K562 (cell line): ENCODE results near the gene KISS1R. TPM values are rescaled to one million over a fixed set of nuclear protein-coding genes. Genes with fewer than 3 reads are reported as not detected.
A peak's percentile ranks its signal among the peaks of the same experiment; 100 is the strongest.

Source experiments
- ELF4 ChIP-seq: fragments of 450-650 bp; formaldehyde crosslinking; IDR thresholded peaks from 2 replicates; pipeline ENCODE4 v1.4.0; 2022; ENCODE audit warnings: missing genetic modification characterization
- FOXP1 ChIP-seq: sonication (generic); formaldehyde crosslinking; IDR thresholded peaks from 2 replicates; pipeline ENCODE4 v1.8.0; 2022; ENCODE audit warnings: mild to moderate bottlenecking, missing genetic modification reagents
- GATA2 ChIP-seq: sonication (generic); formaldehyde crosslinking; IDR thresholded peaks from 2 replicates; pipeline ENCODE4 v1.4.0; 2020; ENCODE audit warnings: mild to moderate bottlenecking, missing genetic modification reagents
- MEF2A ChIP-seq: IDR thresholded peaks from 2 replicates; pipeline ENCODE4 v1.6.1; 2011; ENCODE audit warnings: low read depth, mild to moderate bottlenecking, low read length, moderate library complexity; ENCODE audit not compliant: control insufficient read depth
- MXI1 ChIP-seq: IDR thresholded peaks from 2 replicates; pipeline ENCODE4 v1.6.1; 2011; ENCODE audit warnings: low read depth, mild to moderate bottlenecking, improper control_type of control experiment, low read length
- NR4A1 ChIP-seq, 2 experiments: fragments of 250-450 bp in 1 of 2; fragments of 450-650 bp in 1 of 2; sonication (Bioruptor Pico) in 1 of 2; IDR thresholded peaks; 2 replicates each; pipeline versions ENCODE4 v1.4.0 to v1.6.1; 2016 to 2020; ENCODE audit warnings: mild to moderate bottlenecking in 2 of 2, missing compliant biosample characterization in 1 of 2, missing genetic modification characterization in 1 of 2, moderate library complexity in 1 of 2
- PYGO2 ChIP-seq: fragments of 450-650 bp; IDR thresholded peaks from 2 replicates; pipeline ENCODE4 v1.6.1; 2016; ENCODE audit warnings: mild to moderate bottlenecking, missing genetic modification characterization, moderate library complexity, missing compliant biosample characterization
- SIN3A ChIP-seq, 2 experiments: fragments of 150-350 bp in 1 of 2; IDR thresholded peaks; 2 replicates each; pipeline ENCODE4 v1.6.1; 2011 to 2016; ENCODE audit warnings: borderline replicate concordance in 2 of 2, low read depth in 2 of 2, low read length in 2 of 2, mild to moderate bottlenecking in 2 of 2, moderate library complexity in 2 of 2; ENCODE audit not compliant: control insufficient read depth in 1 of 2
- ZKSCAN1 ChIP-seq: fragments of 150-350 bp; IDR thresholded peaks from 2 replicates; pipeline ENCODE4 v1.6.1; 2016; ENCODE audit warnings: low read depth, low read length
- ZKSCAN8 ChIP-seq: fragments of 200-800 bp; sonication (Bioruptor generic); IDR thresholded peaks from 2 replicates; pipeline ENCODE4 v1.6.1; 2016; ENCODE audit warnings: missing genetic modification characterization, missing compliant biosample characterization
- ZNF12 ChIP-seq: sonication (generic); formaldehyde crosslinking; IDR thresholded peaks from 2 replicates; pipeline ENCODE4 v1.4.0; 2020; ENCODE audit warnings: mild to moderate bottlenecking, missing genetic modification reagents
- polyA plus RNA-seq, 8 experiments: library from polyadenylated mRNA; depleted of rRNA in 4 of 8; stranded (reverse) in 5 of 8; unstranded in 3 of 8; fragments of >200 nt; fragmentation: Nextera tagmentation in 2 of 8; fragmentation: Illumina TruSeq in 1 of 8; extraction: Ambion mirVana in 2 of 8; extraction: Trizol in 1 of 8; gene quantifications; 2 replicates each; pipeline versions ENCODE4 v1.2.1 to v1.2.3, GENCODE V29; 2011 to 2014; ENCODE audit warnings: inconsistent platforms in 1 of 8, missing spikeins in 1 of 8
- total RNA-seq, 7 experiments: library from RNA; depleted of rRNA in 6 of 7; stranded (reverse); fragments of >200 nt in 6 of 7; fragmentation: Illumina TruSeq in 2 of 7; extraction: Trizol in 2 of 7; gene quantifications; 2 replicates each; pipeline versions ENCODE4 v1.2.1 to v1.2.3, GENCODE V29; 2011 to 2021; ENCODE audit warnings: low replicate concordance in 1 of 7
- TF ChIP-seq, protein P1 (sequence below): sonication (generic); formaldehyde crosslinking; IDR thresholded peaks from 2 replicates; pipeline ENCODE4 v1.5.0; 2020; ENCODE audit warnings: missing genetic modification reagents
- TF ChIP-seq, protein P2 (sequence below): fragments of 450-650 bp; IDR thresholded peaks from 2 replicates; pipeline ENCODE4 v1.6.1; 2016; ENCODE audit warnings: antibody characterized with exemption
- TF ChIP-seq, protein P3 (sequence below): conservative IDR thresholded peaks from 2 replicates; pipeline ENCODE4 v1.6.1; 2011; ENCODE audit warnings: low read depth, mild to moderate bottlenecking, low read length; ENCODE audit not compliant: control insufficient read depth

The KISS1R gene
- total and polyA plus RNA-seq, 9 of the 15 experiments (the other 6 are each of a cell fraction or from before 2014, with no cell fraction given): 0.37 to 39.4 (median 2.0) TPM

DNA sequence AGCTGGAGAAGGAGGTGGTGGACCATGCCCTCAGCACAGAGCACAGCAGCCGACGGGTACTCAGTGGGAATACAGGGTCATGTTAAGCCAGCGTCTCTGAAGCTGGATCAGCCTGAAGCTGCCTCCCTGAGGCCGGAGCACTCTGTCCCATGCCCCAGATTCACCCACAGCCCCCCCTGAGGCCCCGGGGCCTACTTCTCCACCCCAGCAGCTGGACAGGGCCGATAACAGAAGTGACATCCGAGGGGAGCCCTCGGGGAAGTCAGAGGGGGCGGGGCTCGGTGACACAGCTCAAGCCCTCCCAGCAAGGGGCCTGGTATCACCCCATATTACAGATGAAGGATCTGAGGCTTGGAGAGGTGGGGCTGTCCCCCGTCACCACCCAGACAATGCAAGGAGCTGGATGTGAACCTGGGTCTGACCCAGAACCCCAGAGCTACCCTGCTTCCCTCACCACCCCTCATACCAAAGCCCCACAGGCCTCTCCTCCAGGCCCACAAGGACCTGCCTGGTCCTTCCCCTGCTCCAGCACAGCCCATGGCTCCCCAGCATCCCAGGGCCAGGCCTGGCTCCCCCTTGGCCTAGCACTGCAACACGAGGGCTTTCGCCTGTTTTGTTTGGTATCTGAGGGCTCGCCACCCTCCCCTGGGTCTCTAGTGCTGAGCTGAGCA, 9.8 kb upstream of the KISS1R start (continued):
- TF ChIP-seq, protein P1, sequence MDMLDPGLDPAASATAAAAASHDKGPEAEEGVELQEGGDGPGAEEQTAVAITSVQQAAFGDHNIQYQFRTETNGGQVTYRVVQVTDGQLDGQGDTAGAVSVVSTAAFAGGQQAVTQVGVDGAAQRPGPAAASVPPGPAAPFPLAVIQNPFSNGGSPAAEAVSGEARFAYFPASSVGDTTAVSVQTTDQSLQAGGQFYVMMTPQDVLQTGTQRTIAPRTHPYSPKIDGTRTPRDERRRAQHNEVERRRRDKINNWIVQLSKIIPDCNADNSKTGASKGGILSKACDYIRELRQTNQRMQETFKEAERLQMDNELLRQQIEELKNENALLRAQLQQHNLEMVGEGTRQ (CRISPR knock-in tag): no peak
- TF ChIP-seq GATA2: peak; percentile 87
- TF ChIP-seq ZKSCAN1: 0 out of 2 replicates have a peak, but pooled peaks have one; percentile 28
- peak; percentile 87 for TF ChIP-seq ELF4
- TF ChIP-seq PYGO2 (tag): peak; percentile 48; the same call in 1 of the 2 replicates
- peak; percentile 84 to 94; a peak in 2 of 4 replicates for TF ChIP-seq SIN3A (IDR thresholded peaks at IDR 0.05; ENCODE audit: borderline replicate concordance in 2 of 2, control insufficient read depth in 1 of 2, low read depth in 2 of 2, low read length in 2 of 2)
- TF ChIP-seq FOXP1 (CRISPR knock-in tag): 0 out of 2 replicates have a peak, but pooled peaks have one; percentile 30
- TF ChIP-seq ZKSCAN8 (CRISPR knock-in tag): peak; percentile 35; the same call in 1 of the 2 replicates
- no peak for TF ChIP-seq NR4A1 (CRISPR knock-in tag; IDR thresholded peaks at IDR 0.05)
- peak; percentile 46; the same call in 1 of the 2 replicates for TF ChIP-seq NR4A1 (tag; IDR thresholded peaks at IDR 0.05)
- TF ChIP-seq MEF2A: 0 out of 2 replicates have a peak, but pooled peaks have one; percentile 31
- TF ChIP-seq ZNF12: no peak
- TF ChIP-seq, protein P2, sequence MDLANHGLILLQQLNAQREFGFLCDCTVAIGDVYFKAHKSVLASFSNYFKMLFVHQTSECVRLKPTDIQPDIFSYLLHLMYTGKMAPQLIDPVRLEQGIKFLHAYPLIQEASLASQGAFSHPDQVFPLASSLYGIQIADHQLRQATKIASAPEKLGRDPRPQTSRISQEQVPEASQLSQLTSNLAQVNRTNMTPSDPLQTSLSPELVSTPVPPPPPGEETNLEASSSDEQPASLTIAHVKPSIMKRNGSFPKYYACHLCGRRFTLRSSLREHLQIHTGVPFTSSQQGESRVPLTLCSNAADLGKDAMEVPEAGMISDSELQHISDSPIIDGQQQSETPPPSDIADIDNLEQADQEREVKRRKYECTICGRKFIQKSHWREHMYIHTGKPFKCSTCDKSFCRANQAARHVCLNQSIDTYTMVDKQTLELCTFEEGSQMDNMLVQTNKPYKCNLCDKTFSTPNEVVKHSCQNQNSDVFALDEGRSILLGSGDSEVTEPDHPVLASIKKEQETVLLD: peak; percentile 61; the same call in 1 of the 2 replicates
- TF ChIP-seq MXI1: 0 out of 2 replicates have a peak, but pooled peaks have one; percentile 14
- TF ChIP-seq, protein P3, sequence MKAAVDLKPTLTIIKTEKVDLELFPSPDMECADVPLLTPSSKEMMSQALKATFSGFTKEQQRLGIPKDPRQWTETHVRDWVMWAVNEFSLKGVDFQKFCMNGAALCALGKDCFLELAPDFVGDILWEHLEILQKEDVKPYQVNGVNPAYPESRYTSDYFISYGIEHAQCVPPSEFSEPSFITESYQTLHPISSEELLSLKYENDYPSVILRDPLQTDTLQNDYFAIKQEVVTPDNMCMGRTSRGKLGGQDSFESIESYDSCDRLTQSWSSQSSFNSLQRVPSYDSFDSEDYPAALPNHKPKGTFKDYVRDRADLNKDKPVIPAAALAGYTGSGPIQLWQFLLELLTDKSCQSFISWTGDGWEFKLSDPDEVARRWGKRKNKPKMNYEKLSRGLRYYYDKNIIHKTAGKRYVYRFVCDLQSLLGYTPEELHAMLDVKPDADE: peak; percentile 78; the same call in 1 of the 2 replicates
